ENCODE measurements around the gene ZBTB7C.
A peak's percentile ranks its signal among the peaks of the same experiment; 100 is the strongest.

ZBTB7C gene

GRCh38 chr18:48351216-48352050 lies 57.8 kb downstream of the ZBTB7C start:
- H3K4me3 ChIP-seq (ENCODE audit: low read depth, low read length) = no peak overlapping the region
- TF ChIP-seq, protein P1, sequence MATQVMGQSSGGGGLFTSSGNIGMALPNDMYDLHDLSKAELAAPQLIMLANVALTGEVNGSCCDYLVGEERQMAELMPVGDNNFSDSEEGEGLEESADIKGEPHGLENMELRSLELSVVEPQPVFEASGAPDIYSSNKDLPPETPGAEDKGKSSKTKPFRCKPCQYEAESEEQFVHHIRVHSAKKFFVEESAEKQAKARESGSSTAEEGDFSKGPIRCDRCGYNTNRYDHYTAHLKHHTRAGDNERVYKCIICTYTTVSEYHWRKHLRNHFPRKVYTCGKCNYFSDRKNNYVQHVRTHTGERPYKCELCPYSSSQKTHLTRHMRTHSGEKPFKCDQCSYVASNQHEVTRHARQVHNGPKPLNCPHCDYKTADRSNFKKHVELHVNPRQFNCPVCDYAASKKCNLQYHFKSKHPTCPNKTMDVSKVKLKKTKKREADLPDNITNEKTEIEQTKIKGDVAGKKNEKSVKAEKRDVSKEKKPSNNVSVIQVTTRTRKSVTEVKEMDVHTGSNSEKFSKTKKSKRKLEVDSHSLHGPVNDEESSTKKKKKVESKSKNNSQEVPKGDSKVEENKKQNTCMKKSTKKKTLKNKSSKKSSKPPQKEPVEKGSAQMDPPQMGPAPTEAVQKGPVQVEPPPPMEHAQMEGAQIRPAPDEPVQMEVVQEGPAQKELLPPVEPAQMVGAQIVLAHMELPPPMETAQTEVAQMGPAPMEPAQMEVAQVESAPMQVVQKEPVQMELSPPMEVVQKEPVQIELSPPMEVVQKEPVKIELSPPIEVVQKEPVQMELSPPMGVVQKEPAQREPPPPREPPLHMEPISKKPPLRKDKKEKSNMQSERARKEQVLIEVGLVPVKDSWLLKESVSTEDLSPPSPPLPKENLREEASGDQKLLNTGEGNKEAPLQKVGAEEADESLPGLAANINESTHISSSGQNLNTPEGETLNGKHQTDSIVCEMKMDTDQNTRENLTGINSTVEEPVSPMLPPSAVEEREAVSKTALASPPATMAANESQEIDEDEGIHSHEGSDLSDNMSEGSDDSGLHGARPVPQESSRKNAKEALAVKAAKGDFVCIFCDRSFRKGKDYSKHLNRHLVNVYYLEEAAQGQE (tag by site-specific recombination; IDR thresholded peaks at IDR 0.05) = no peak
- TF ChIP-seq ZSCAN30 (tag by site-specific recombination; IDR thresholded peaks at IDR 0.05) (no peak), ZNF19 (tag by site-specific recombination; IDR thresholded peaks at IDR 0.05; ENCODE audit: low read depth) (no peak), ZNF391 (tag by site-specific recombination; IDR thresholded peaks at IDR 0.05; ENCODE audit: borderline replicate concordance, low read depth) (no peak)
- H3K9me3 ChIP-seq (ENCODE audit: control insufficient read depth, insufficient read depth, low read depth, low read length) = no peaks in the 10 kb centered on the region
- H3K4me1 ChIP-seq (ENCODE audit: control insufficient read depth, insufficient read depth, low read length) = peaks cover 7% of the 10 kb centered on the region
- peak overlapping the region; percentile 31; the same call in 1 of the 2 replicates for H3K27ac ChIP-seq (ENCODE audit: extremely low read depth, low read depth, low read length)
- ChIA-PET POLR2A (no interaction called here), CTCF (interaction anchor here (0.6 kb wide), 1 partner anchor 1173 kb away, joined by 4 read pairs; no protein-coding TSS in a partner anchor)
- H3K36me3 ChIP-seq (ENCODE audit: control insufficient read depth in 2 of 2, insufficient read depth in 1 of 2, low read length in 2 of 2) = no peaks in the 10 kb centered on the region

- CTCF ChIA-PET = interaction anchor here (0.6 to 1.1 kb wide), 3 partner anchors 65 to 319 kb away, joined by 3 read pairs; no protein-coding TSS in a partner anchor
- Histone ChIP-seq H3K27ac (ENCODE audit: extremely low read depth, low read depth, low read length) (no peak overlapping the region), H3K36me3 (ENCODE audit: control insufficient read depth in 2 of 2, insufficient read depth in 1 of 2, low read length in 2 of 2) (no peaks in the 10 kb centered on the region), H3K4me3 (ENCODE audit: low read depth, low read length) (no peak overlapping the region), H3K9me3 (ENCODE audit: control insufficient read depth, insufficient read depth, low read depth, low read length) (no peaks in the 10 kb centered on the region), H3K4me1 (ENCODE audit: control insufficient read depth, insufficient read depth, low read length) (peaks cover 7% of the 10 kb centered on the region)
- POLR2A ChIA-PET = no interaction called here
- no peak for TF ChIP-seq ZNF558 (tag by site-specific recombination; IDR thresholded peaks at IDR 0.05)
- peak; percentile 44 for TF ChIP-seq GLIS1 (tag by site-specific recombination; IDR thresholded peaks at IDR 0.05)
These were observed 60.4 kb downstream of the ZBTB7C start for GRCh38 chr18:48348739-48349138.

DNA sequence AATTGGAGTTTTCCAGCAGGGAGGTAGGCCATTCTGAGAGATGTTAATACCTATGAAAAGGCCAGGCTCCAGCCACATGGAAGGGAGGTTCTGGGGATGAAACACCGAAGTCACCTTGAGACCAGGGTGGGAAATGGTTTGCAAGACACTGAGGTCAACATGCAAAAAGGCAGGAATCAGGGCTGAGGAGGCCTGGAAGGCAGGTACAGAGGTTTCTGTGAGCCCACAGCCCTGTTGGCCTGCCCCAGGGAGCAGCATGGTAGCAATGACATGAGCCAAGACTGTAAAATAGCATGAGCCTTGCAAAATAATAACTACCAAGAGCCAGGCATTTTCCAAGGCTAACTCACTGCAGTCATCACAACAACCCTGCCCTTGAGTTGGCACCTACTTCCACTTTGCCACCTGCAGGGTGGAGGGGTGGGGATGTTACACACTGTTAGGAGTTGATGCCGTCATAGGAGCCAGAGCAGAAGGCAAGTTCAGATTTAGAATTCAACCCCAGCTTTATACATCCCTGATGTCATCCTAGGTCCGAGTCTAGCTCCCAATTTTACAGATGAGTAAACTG lies 61.3 kb downstream of the ZBTB7C start:
- POLR2A ChIA-PET = no interaction called here
- TF ChIP-seq, protein P2, sequence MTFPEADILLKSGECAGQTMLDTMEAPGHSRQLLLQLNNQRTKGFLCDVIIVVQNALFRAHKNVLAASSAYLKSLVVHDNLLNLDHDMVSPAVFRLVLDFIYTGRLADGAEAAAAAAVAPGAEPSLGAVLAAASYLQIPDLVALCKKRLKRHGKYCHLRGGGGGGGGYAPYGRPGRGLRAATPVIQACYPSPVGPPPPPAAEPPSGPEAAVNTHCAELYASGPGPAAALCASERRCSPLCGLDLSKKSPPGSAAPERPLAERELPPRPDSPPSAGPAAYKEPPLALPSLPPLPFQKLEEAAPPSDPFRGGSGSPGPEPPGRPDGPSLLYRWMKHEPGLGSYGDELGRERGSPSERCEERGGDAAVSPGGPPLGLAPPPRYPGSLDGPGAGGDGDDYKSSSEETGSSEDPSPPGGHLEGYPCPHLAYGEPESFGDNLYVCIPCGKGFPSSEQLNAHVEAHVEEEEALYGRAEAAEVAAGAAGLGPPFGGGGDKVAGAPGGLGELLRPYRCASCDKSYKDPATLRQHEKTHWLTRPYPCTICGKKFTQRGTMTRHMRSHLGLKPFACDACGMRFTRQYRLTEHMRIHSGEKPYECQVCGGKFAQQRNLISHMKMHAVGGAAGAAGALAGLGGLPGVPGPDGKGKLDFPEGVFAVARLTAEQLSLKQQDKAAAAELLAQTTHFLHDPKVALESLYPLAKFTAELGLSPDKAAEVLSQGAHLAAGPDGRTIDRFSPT (tag by site-specific recombination; IDR thresholded peaks at IDR 0.05) = no peak
- no peak for TF ChIP-seq ZNF433 (tag by site-specific recombination; IDR thresholded peaks at IDR 0.05; ENCODE audit: low read depth)
- TF ChIP-seq ZFP69B (tag by site-specific recombination; IDR thresholded peaks at IDR 0.05) = no peak
- TF ChIP-seq ZSCAN4 (tag by site-specific recombination; IDR thresholded peaks at IDR 0.05) = no peak
- TF ChIP-seq KLF10 (tag by site-specific recombination; IDR thresholded peaks at IDR 0.05) = no peak
- TF ChIP-seq KLF1 (tag by site-specific recombination; IDR thresholded peaks at IDR 0.05) = no peak
- no peak for TF ChIP-seq ZNF2 (tag by site-specific recombination; IDR thresholded peaks at IDR 0.05)
- no peak for TF ChIP-seq ZNF404 (tag by site-specific recombination; IDR thresholded peaks at IDR 0.05)
- TF ChIP-seq ZNF639 (tag by site-specific recombination; IDR thresholded peaks at IDR 0.05) = no peak
- no peak for TF ChIP-seq ZNF664 (tag by site-specific recombination; IDR thresholded peaks at IDR 0.05)
- no peak for TF ChIP-seq ZNF626 (tag by site-specific recombination; IDR thresholded peaks at IDR 0.05)
- TF ChIP-seq ZNF48 (tag by site-specific recombination; IDR thresholded peaks at IDR 0.05) = no peak
- TF ChIP-seq ZNF311 (tag by site-specific recombination; IDR thresholded peaks at IDR 0.05; ENCODE audit: borderline replicate concordance) = no peak
- TF ChIP-seq SCRT2 (tag by site-specific recombination; IDR thresholded peaks at IDR 0.05) = no peak
- TF ChIP-seq ZNF132 (tag by site-specific recombination; IDR thresholded peaks at IDR 0.05; ENCODE audit: borderline replicate concordance) = no peak

More for the DNA sequence above, 61.3 kb downstream of the ZBTB7C start:
- no peak overlapping the region for H3K4me3 ChIP-seq (ENCODE audit: low read depth, low read length)
- peaks cover 7% of the 10 kb centered on the region for H3K4me1 ChIP-seq (ENCODE audit: control insufficient read depth, insufficient read depth, low read length)
- H3K9me3 ChIP-seq (ENCODE audit: control insufficient read depth, insufficient read depth, low read depth, low read length) = no peaks in the 10 kb centered on the region
- CTCF ChIA-PET = interaction anchor here (0.6 kb wide), 1 partner anchor 117 kb away, joined by 3 read pairs; no protein-coding TSS in a partner anchor
- no peaks in the 10 kb centered on the region for H3K36me3 ChIP-seq (ENCODE audit: control insufficient read depth in 2 of 2, insufficient read depth in 1 of 2, low read length in 2 of 2)
- H3K27ac ChIP-seq (ENCODE audit: extremely low read depth, low read depth, low read length) = no peak overlapping the region
